Fibroblast of upper back skin (primary cell): ENCODE results near the gene NPTXR.

Experiments used
- DNase-seq: peaks from one replicate; pipeline ENCODE4 v3.0.0-alpha.2; 2013

The NPTXR gene

GRCh38 chr22:38850941-38851849 is 7.4 kb upstream of the NPTXR start:
- DNase-seq: peak; percentile 70

- no peak for DNase-seq
Measured at GRCh38 chr22:38850399-38850798, 6.6 kb upstream of the NPTXR start.

GRCh38 chr22:38849811-38850210 is 6.0 kb upstream of the NPTXR start:
- DNase-seq: no peak

GRCh38 chr22:38846412-38846811 is 2.6 kb upstream of the NPTXR start:
- DNase-seq: peak; percentile 51

GRCh38 chr22:38845004-38845740 is 1.3 kb upstream of the NPTXR start:
- DNase-seq: peak; percentile 85

- DNase-seq: no peak
Measured at GRCh38 chr22:38844315-38845003, 631 bp upstream of the NPTXR start.

- peak; percentile 66 for DNase-seq
Measured at GRCh38 chr22:38843201-38843656, 599 bp downstream of the NPTXR start.

GRCh38 chr22:38842512-38843200 is 1.2 kb downstream of the NPTXR start:
- no peak for DNase-seq

GRCh38 chr22:38841635-38842034 is 2.2 kb downstream of the NPTXR start:
- DNase-seq: no peak

GRCh38 chr22:38841211-38841610 is 2.6 kb downstream of the NPTXR start:
- no peak for DNase-seq

GRCh38 chr22:38840129-38840528 is 3.7 kb downstream of the NPTXR start:
- no peak for DNase-seq

GRCh38 chr22:38839686-38840085 is 4.1 kb downstream of the NPTXR start:
- DNase-seq: no peak

- DNase-seq: no peak
Measured at GRCh38 chr22:38837414-38837928, 6.4 kb downstream of the NPTXR start.

- peak; percentile 12 for DNase-seq
Measured at GRCh38 chr22:38835888-38836301, 7.9 kb downstream of the NPTXR start.

GRCh38 chr22:38834991-38835390 is 8.8 kb downstream of the NPTXR start:
- DNase-seq: no peak

- DNase-seq: no peak
Measured at GRCh38 chr22:38834215-38834953, 9.4 kb downstream of the NPTXR start.

GRCh38 chr22:38833061-38833460 is 10.8 kb downstream of the NPTXR start:
- no peak for DNase-seq

- no peak for DNase-seq
Measured at GRCh38 chr22:38832005-38832978, 11.5 kb downstream of the NPTXR start.

GRCh38 chr22:38831166-38831945 is 12.5 kb downstream of the NPTXR start:
- DNase-seq: peak; percentile 55

- no peak for DNase-seq
Measured at GRCh38 chr22:38830845-38831108, 13.1 kb downstream of the NPTXR start.
